H1 (cell line): ENCODE data around the gene ALG9. TPM values are rescaled to one million over a fixed set of nuclear protein-coding genes. Genes with fewer than 3 reads are reported as not detected.

ENCODE experiments used
- CHD2 ChIP-seq: IDR thresholded peaks from 2 replicates; pipeline ENCODE4 v1.6.1; 2012; ENCODE audit warnings: low read length, improper control_type of control experiment
- POLR2AphosphoS5 ChIP-seq: IDR thresholded peaks from 2 replicates; pipeline ENCODE4 v1.6.1; 2011; ENCODE audit warnings: low read depth, low read length
- polyA plus RNA-seq, 7 experiments: library from polyadenylated mRNA; depleted of rRNA in 3 of 7; stranded (reverse) in 5 of 7; unstranded in 2 of 7; fragments of >200 nt in 5 of 7; fragments of 200-250 nt in 2 of 7; gene quantifications; 1 replicate in 5 of 7; 2 replicates in 1 of 7; 4 replicates in 1 of 7; pipeline versions ENCODE4 v1.2.1 to v1.2.3, GENCODE V29; 2011 to 2013; ENCODE audit warnings: missing spikeins in 2 of 7, mixed read lengths in 2 of 7
- total RNA-seq: library from RNA; stranded (reverse); fragmentation: NEBNext Ultra II Directional; extraction: Animal tissue kit (Norgen Biotek cat#: 25700); gene quantifications from 2 replicates; pipeline ENCODE4 v1.2.1, GENCODE V29; 2021

The ALG9 gene
- total and polyA plus RNA-seq, 2 of the 8 experiments (the other 6 are each of a cell fraction or from before 2014, with no cell fraction given) = 23.5 to 24.5 TPM

GRCh38 chr11:111777094-111778046 is 94.0 kb downstream of the ALG9 start (continued):
- TF ChIP-seq CHD2 (no peak), POLR2AphosphoS5 (no peak)
- TF ChIP-seq, all 59 proteins: peak for 2
